GM19452 (cell line): Measurements from ENCODE around the gene CNGA3.
A peak's percentile ranks its signal among the peaks of the same experiment; 100 is the strongest.

Source experiments
- ATAC-seq: cut with Tn5 transposase; IDR thresholded peaks from one replicate; pipeline ENCODE4 v1.9.1; 2021; ENCODE audit not compliant: unreplicated experiment

Gene CNGA3

DNA sequence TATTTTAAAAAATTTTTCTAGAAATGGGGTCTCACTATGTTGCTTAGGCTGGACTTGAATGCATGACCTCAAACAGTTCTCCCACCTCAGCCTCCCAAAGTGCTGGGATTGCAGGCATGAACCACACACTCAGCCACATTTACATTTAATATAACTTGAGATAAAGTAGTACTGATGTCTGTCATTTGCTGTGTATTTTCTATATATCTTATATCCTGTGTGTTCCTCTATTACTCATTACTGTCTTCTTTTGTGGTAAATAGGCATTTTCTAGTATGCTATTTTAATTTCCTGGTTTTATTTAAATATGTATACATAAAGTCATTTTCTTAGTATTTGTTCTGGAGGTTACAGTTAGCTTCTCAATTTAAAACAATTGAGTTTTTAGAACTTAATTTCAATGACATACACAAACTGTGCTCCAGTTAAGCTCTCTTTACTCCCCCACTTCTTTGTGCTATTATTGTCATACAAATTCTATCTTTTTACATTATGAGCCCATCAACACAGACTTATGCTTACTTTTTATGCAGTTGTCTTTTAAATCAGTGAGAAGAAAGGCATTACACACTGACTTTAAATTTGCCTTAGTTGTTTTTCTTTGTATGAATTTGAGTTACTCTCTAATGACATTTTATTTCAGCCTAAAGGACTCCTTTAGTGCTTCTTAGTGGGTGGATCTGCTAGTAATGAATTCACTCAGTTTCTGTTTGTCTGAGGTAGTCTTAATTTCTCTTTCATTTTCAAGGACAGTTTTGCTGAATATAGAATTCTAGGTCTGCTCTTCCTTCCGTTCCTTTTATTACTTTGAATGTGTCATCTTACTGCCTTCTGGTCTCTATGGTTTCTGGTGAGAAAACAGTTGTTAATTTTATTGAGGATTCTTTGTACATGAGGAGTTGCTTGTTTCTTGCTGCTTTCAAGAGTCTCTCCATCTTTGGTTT, 92.2 kb downstream of the CNGA3 start:
- ATAC-seq = peak; percentile 93

DNA sequence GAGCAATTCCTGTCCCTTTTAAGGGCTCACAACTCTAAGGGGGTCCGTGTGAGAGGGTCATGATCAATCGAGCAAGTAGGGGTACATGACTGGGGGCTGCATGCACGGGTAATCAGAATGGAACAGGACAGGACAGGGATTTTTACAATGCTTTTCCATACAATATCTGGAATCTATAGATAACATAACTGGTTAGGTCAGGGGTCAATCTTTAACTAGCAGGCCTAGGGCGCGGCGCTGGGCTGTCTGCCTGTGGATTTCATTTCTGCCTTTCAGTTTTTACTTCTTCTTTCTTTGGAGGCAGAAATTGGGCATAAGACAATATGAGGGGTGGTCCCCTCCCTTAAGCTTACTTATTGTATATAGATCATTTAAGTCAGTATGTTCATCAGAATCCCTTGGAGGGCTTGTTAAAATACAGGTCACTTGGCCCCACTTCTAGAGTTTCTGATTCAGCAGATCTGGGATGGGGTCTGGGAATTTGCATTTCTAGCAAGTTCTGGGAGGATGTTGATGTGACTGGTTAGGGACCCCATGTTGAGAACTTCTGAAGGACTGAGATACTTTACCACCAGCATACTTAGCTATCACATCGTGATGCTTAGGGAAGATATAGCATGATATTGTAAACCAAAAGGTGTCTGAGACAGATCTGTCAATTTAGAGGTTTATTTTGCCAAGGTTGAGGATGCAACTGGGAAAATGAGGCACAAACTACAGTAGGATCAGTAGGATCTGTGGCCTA, 95.6 kb downstream of the CNGA3 start:
- ATAC-seq = no peak

DNA sequence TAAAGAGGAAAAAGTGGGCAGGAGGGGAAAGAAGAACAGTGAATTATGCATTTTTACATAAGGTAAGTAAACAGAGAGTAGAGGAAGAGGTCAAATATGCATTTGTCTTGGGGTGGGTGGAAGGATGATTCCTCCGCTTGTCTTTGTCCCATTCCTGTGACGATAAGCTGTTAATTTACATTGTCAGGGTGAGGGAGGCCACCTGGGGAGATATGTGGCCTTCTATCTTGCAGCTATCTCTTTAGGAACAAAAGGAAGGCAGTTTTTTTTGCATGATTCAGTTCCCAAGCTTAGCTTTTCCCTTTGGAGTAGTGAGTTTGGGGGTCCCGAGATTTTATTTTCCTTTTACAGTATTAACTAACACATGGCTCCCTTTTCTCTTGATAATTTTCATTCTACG, 96.2 kb downstream of the CNGA3 start:
- no peak for ATAC-seq

DNA sequence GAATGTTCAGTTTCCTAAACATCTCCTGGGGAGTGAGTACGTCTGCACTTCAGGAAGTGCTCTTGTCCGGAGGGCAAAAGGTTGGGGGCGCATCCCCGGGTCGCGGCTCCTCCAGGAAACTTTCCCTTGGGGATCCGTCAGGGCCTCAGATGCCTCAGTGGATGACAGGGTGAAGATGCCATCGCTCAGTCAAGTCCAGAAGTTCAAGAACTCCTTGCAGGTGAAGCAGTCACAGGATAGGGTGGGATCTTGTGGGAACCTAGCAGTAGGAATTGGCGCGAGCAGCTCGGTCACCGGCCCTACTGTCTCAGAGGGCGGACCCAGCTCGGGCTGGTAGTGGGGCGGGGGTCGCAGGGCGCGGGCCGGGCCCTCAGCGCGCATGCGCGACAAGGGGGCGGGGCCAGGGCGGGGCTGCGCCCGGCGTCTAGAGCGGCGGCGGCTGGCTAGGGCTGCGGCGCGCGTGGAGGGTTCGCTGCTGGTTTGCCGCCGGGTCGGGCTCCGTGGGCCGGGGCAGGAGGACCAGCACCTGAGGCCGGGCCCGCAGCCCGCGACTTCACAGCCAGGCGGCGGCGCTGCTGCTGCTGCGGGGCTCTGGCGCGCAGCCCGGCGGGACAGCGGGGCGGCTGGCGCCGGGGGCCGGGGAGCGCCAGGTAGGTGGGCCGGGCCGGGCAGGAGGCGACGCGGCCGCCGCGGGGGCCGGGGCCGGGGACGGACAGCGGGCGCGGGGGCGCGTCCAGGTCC, 98.3 kb downstream of the CNGA3 start, which contains the start of gene INPP4A:
INPP4A (plus strand) TSS at position 423 of the 741 bp plus-strand sequence. CDS start 75,191 bp downstream, outside the sequence.
- peak; percentile 74 for ATAC-seq

DNA sequence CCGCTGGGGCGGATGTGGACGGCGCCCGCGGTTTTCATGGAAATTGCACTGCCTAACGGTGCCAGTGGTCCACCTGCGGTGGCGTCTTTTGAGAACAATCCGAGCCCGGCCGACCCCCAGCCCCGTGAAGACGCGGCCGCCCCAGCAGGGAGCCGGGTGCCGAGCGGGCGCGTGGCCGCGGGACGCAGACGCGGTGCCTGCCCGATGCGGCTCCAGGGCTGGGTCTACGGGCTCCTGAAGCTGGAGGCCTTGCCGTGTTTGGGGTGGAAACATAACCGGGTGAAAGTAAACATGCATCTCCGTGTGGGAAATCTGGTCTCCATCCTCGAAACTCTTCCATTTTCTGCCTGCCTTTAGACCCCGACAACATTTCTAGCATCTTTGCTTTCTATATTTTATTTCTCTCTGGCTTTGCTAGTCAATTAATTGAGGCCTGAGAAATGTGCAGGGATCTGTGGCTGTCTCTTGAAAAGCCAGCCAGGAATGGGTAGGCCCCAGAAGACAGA, 99.0 kb downstream of the CNGA3 start:
- ATAC-seq = peak; percentile 36

DNA sequence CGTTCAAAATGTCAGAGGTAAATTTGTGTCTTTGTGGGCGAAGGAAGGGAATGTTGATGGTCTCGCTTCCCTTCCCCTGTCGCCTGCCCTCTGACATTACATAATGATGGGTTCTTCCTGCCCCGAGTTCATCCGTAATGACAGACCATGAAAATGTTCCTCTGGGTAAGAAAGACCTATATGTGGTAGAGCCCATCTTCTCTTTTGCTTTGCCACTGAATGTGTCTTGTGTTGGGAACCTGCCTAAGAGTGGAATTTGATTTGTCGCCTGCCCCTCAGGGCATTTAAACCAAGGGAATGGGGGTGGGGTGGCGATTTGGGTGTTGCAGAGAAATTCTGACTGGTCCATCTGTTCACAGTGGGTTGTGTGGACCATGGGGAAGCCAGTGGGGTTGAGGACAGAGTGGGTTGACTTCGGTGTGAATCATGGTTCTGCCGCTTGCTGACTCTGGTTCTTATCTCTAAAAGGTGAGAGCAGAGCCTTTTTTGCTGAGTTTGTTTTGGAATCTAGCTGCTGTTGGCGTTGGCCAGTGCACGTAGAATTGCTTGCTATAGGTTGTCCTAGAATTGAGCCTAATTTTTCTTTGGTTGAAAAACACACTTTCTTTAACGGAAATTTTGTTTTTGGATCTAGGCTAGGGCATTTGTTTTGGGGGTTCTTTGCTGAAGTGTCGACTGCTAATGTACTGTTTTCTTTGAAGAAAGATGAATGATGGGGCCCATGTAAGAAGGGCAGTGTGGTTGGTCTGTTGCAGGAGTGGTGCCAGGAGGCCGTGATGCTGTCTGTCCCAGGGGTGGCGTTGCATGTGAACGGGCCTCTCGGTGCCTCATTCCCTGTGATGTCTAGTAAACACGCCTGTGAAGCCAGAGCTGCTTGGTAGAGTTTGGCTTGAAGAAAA, 99.7 kb downstream of the CNGA3 start:
- no peak for ATAC-seq

DNA sequence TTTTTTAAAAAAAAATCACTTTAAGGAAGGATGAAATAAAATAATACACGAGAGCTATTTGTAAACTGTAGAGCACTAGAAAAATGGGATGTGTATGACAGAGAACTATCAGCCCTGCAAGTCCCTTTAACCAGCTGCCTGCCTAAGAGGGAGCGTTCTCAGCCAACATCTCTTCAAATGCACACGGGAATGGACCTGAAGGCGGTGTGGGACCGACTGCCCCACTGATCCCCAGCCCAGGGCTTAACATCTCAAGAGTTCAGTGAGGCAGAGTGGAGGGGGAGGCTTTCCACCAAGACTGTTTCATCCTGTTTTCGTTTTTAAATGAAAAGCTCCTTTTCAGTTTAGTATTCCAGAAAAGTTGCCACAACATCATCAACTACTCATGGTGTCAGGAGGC, 100.6 kb downstream of the CNGA3 start:
- ATAC-seq = no peak
